Neural progenitor cell (in vitro differentiated cells): Measurements from ENCODE around the gene ING2.

Experiments used
- EZH2 ChIP-seq: fragments of 200-600 bp; sonication (generic); IDR thresholded peaks from 2 replicates; pipeline ENCODE4 v1.6.1; 2017; ENCODE audit warnings: antibody characterized with exemption, mild to moderate bottlenecking, moderate library complexity
- TF ChIP-seq, protein P1 (sequence below): fragments of 200-600 bp; sonication (generic); IDR thresholded peaks from 2 replicates; pipeline ENCODE4 v1.5.1; 2017; ENCODE audit warnings: antibody characterized with exemption, mild to moderate bottlenecking

DNA sequence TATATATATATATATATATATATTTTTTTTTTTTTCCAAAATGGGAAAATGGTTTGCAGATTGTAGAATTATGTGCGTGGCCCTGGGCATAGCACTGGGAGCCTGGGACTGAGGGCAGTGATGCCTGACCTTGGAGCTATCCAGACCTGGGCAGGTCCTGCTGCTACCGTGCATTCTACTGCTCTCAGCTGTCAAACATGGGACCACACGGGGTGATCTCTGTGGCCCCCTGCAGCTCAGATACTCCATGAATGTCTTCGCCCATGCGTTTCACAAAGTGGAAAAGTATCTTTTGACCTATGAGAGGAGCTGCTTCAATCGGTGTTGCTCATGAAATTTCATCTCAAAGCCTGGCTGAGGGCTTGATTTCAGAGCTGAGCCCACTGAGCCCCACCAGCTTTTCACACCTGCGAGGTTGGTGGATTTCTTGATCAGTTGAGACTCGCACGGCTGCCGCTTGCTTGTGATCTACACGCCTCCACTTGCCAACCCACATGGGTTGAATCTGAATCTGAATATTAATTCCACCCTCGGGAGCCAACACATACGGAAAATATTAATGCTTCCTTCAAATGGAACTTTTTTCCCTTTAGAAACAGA lies 35.7 kb downstream of the ING2 start:
- TF ChIP-seq, protein P1, sequence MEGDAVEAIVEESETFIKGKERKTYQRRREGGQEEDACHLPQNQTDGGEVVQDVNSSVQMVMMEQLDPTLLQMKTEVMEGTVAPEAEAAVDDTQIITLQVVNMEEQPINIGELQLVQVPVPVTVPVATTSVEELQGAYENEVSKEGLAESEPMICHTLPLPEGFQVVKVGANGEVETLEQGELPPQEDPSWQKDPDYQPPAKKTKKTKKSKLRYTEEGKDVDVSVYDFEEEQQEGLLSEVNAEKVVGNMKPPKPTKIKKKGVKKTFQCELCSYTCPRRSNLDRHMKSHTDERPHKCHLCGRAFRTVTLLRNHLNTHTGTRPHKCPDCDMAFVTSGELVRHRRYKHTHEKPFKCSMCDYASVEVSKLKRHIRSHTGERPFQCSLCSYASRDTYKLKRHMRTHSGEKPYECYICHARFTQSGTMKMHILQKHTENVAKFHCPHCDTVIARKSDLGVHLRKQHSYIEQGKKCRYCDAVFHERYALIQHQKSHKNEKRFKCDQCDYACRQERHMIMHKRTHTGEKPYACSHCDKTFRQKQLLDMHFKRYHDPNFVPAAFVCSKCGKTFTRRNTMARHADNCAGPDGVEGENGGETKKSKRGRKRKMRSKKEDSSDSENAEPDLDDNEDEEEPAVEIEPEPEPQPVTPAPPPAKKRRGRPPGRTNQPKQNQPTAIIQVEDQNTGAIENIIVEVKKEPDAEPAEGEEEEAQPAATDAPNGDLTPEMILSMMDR, result no peak
- no peak for TF ChIP-seq EZH2
